ENCODE measurements around the gene VAPB.

GRCh38 chr20:58362206-58362516 lies 26.9 kb upstream of the VAPB start:
- no peak for TF ChIP-seq POLR2A (IDR thresholded peaks at IDR 0.05)
- TF ChIP-seq CTCF (IDR thresholded peaks at IDR 0.05): no peak
- TF ChIP-seq EP300 (IDR thresholded peaks at IDR 0.05): no peak
